IMR-90 (cell line): ENCODE data around the gene REPS2. TPM values are rescaled to one million over a fixed set of nuclear protein-coding genes. Genes with fewer than 3 reads are reported as not detected.

Experiments used
- ATAC-seq: fragments of 200-7000 bp; cut with Tn5 transposase; 2 replicates; pipeline ENCODE4 v1.9.1; 2020; ENCODE audit warnings: low read depth, mild to moderate bottlenecking, moderate library complexity
- BruUV-seq: library from RNA; stranded (reverse); fragments of 400-500 nt; replicated peaks from 2 replicates; lab custom pipeline; 2021; lab: Mats Ljungman, UMichigan
- CTCF ChIA-PET: fragments of 300-600 bp; formaldehyde crosslinking; extraction: SDS; loops from one replicate; lab custom pipeline; 2021; ENCODE audit warnings: antibody characterized with exemption; lab: Yijun Ruan, JAX
- POLR2A ChIA-PET: fragments of 300-600 bp; sonication (Branson Sonifier 250); formaldehyde crosslinking; loops from one replicate; lab custom pipeline; 2022; ENCODE audit warnings: antibody characterized with exemption; ENCODE audit not compliant: unreplicated experiment; lab: Charles Lee
- DNase-seq: peaks from one replicate; pipeline ENCODE4 v3.0.0; 2013
- H2AFZ ChIP-seq: replicated peaks from 2 replicates; pipeline ENCODE3; 2013; ENCODE audit warnings: low read length, mild to moderate bottlenecking; ENCODE audit not compliant: poor library complexity
- H2AK5ac ChIP-seq: 2 replicates; pipeline ENCODE4 v1.6.1; 2013; ENCODE audit warnings: low read depth, low read length, inconsistent platforms
- H2AK9ac ChIP-seq: replicated peaks from 2 replicates; pipeline ENCODE3; 2013; ENCODE audit warnings: mild to moderate bottlenecking, low read depth, low read length, moderate library complexity; ENCODE audit not compliant: poor library complexity
- H2BK120ac ChIP-seq: 2 replicates; pipeline ENCODE4 v1.6.1; 2013; ENCODE audit warnings: low read depth, low read length, inconsistent platforms
- H2BK15ac ChIP-seq: 3 replicates; pipeline ENCODE4 v1.6.1; 2013; ENCODE audit warnings: low read depth, low read length, inconsistent platforms
- H2BK20ac ChIP-seq: 2 replicates; pipeline ENCODE4 v1.6.1; 2013; ENCODE audit warnings: low read depth, mild to moderate bottlenecking, inconsistent platforms, low read length, moderate library complexity
- H2BK5ac ChIP-seq: 2 replicates; pipeline ENCODE4 v1.6.1; 2013; ENCODE audit warnings: mild to moderate bottlenecking, low read depth, low read length, inconsistent platforms; ENCODE audit not compliant: poor library complexity, severe bottlenecking
- H3K14ac ChIP-seq: replicated peaks from 2 replicates; pipeline ENCODE4 v1.6.1; 2013; ENCODE audit warnings: low read depth, low read length, inconsistent platforms
- H3K18ac ChIP-seq: 2 replicates; pipeline ENCODE4 v1.6.1; 2013; ENCODE audit warnings: low read depth, low read length, control low read depth
- H3K23ac ChIP-seq: 2 replicates; pipeline ENCODE4 v1.6.1; 2013; ENCODE audit warnings: low read depth, low read length, inconsistent platforms
- H3K27ac ChIP-seq: 2 replicates; pipeline ENCODE4 v1.5.1; 2013; ENCODE audit warnings: mild to moderate bottlenecking, control low read depth, low read length; ENCODE audit not compliant: insufficient read depth
- H3K27me3 ChIP-seq: 2 replicates; pipeline ENCODE4 v1.6.1; 2013; ENCODE audit warnings: low read length; ENCODE audit not compliant: control insufficient read depth, insufficient read depth
- H3K36me3 ChIP-seq: 2 replicates; pipeline ENCODE4 v1.6.1; 2013; ENCODE audit warnings: low read length, mixed read lengths; ENCODE audit not compliant: control insufficient read depth, insufficient read depth
- H3K4ac ChIP-seq: 2 replicates; pipeline ENCODE4 v1.6.1; 2013; ENCODE audit warnings: low read depth, low read length, inconsistent platforms
- H3K4me1 ChIP-seq: 2 replicates; pipeline ENCODE4 v1.6.1; 2013; ENCODE audit warnings: low read length, mixed read lengths; ENCODE audit not compliant: control insufficient read depth, insufficient read depth
- H3K4me2 ChIP-seq: 2 replicates; pipeline ENCODE4 v1.6.1; 2013; ENCODE audit warnings: low read depth, mild to moderate bottlenecking, control low read depth, low read length, moderate library complexity
- H3K4me3 ChIP-seq: 2 replicates; pipeline ENCODE4 v1.5.1; 2013; ENCODE audit warnings: low read depth, mild to moderate bottlenecking, control low read depth, low read length, moderate library complexity; ENCODE audit not compliant: insufficient read depth
- H3K56ac ChIP-seq: 2 replicates; pipeline ENCODE4 v1.6.1; 2013; ENCODE audit warnings: low read length, inconsistent platforms; ENCODE audit not compliant: insufficient read depth; ENCODE audit errors: extremely low read depth
- H3K79me1 ChIP-seq, 2 experiments: 2 replicates each; pipeline ENCODE4 v1.6.1; 2013; ENCODE audit warnings: low read length in 2 of 2, inconsistent platforms in 1 of 2, low read depth in 1 of 2
- H3K9ac ChIP-seq: 2 replicates; pipeline ENCODE4 v1.6.1; 2013; ENCODE audit warnings: low read depth, low read length, control low read depth
- H3K9me1 ChIP-seq: 2 replicates; pipeline ENCODE4 v1.6.1; 2013; ENCODE audit warnings: low read length, inconsistent platforms; ENCODE audit not compliant: insufficient read depth
- H3K9me3 ChIP-seq: 2 replicates; pipeline ENCODE4 v1.6.1; 2013; ENCODE audit warnings: low read length; ENCODE audit not compliant: control insufficient read depth, insufficient read depth
- H4K20me1 ChIP-seq: 2 replicates; pipeline ENCODE4 v1.6.1; 2013; ENCODE audit warnings: low read length, inconsistent platforms; ENCODE audit not compliant: insufficient read depth
- H4K5ac ChIP-seq: 2 replicates; pipeline ENCODE4 v1.6.1; 2013; ENCODE audit warnings: mild to moderate bottlenecking, low read depth, low read length, control low read depth
- H4K8ac ChIP-seq, 2 experiments: 2 replicates each; pipeline ENCODE4 v1.6.1; 2013; ENCODE audit warnings: low read depth in 2 of 2, low read length in 2 of 2, control low read depth in 1 of 2, inconsistent platforms in 1 of 2
- H4K91ac ChIP-seq: 2 replicates; pipeline ENCODE4 v1.6.1; 2013; ENCODE audit warnings: low read depth, low read length, inconsistent platforms; ENCODE audit not compliant: insufficient read depth
- BHLHE40 ChIP-seq: fragments of 150-350 bp; IDR thresholded peaks from 2 replicates; pipeline ENCODE4 v1.6.1; 2016; ENCODE audit warnings: mild to moderate bottlenecking, low read depth, low read length
- NFE2L2 ChIP-seq: fragments of 150-350 bp; IDR thresholded peaks from 2 replicates; pipeline ENCODE4 v1.6.1; 2016; ENCODE audit warnings: low read depth, mild to moderate bottlenecking, low read length
- POLR2A ChIP-seq: IDR thresholded peaks from 2 replicates; pipeline ENCODE4 v1.6.1; 2012; ENCODE audit warnings: mild to moderate bottlenecking, low read depth, low read length
- USF2 ChIP-seq: fragments of 150-350 bp; IDR thresholded peaks from 2 replicates; pipeline ENCODE4 v1.6.1; 2017; ENCODE audit warnings: mild to moderate bottlenecking, antibody characterized with exemption, low read length, low read depth
- WGBS, 2 experiments: methylation state at CpG; one replicate each; pipeline versions ENCODE4 v1.1.5 to v1.1.7; 2013; ENCODE audit warnings: missing lambda C conversion rate in 2 of 2; ENCODE audit not compliant: insufficient read length in 1 of 2; ENCODE audit errors: extremely low coverage in 2 of 2; 5-methylcytosine and 5-hydroxymethylcytosine counted together
- dilution Hi-C: fragments of 300-500 bp; cut with HindIII; formaldehyde crosslinking; loops from one replicate; pipeline ENCODE4 v1.14.3; 2018; ENCODE audit warnings: low sequenced_read_pairs; ENCODE audit not compliant: unreplicated experiment
- in situ Hi-C: fragments of 300-500 bp; cut with MboI; formaldehyde crosslinking; loops from 3 replicates; pipeline ENCODE4 v1.14.3; 2019; ENCODE audit warnings: low sequenced_read_pairs, inconsistent platforms, mixed read lengths
- intact Hi-C: fragments of 100-400 bp; cut with micrococcal nuclease; formaldehyde crosslinking; loops from 2 replicates; pipeline ENCODE4 v1.10.0; 2022
- polyA plus RNA-seq, 3 experiments: library from polyadenylated mRNA; depleted of rRNA; stranded (reverse); fragments of >200 nt; gene quantifications; 2 replicates each; pipeline ENCODE4 v1.2.3, GENCODE V29; 2012; ENCODE audit warnings: low replicate concordance in 1 of 3
- total RNA-seq: library from RNA; depleted of rRNA; stranded (reverse); fragments of >200 nt; gene quantifications from 2 replicates; pipeline ENCODE4 v1.2.3, GENCODE V29; 2012

Gene REPS2
- total and polyA plus RNA-seq, 2 of the 4 experiments (the other 2 are of a cell fraction), result 0.02 to 0.18 TPM

GRCh38 chrX:17081968-17082367, 135.5 kb downstream of the REPS2 start:
- ChIA-PET CTCF (interaction anchor here (0.9 to 1.4 kb wide), 2 partner anchors 9 to 35 kb away, joined by 3 read pairs; no protein-coding TSS in a partner anchor), POLR2A (no interaction called here)
- dilution Hi-C loops (no loop called here), in situ Hi-C loops (no loop called here), intact Hi-C loops (no loop called here)
- no peak overlapping the region for H4K5ac ChIP-seq
- no peak overlapping the region for H3K4me2 ChIP-seq
- no peak overlapping the region for H3K4ac ChIP-seq
- H3K9me1 ChIP-seq, result no peaks in the 10 kb centered on the region
- H3K23ac ChIP-seq, result no peak overlapping the region
- no peak overlapping the region for H2AK5ac ChIP-seq
- no peak overlapping the region for H2BK15ac ChIP-seq
- no peaks in the 10 kb centered on the region for H4K20me1 ChIP-seq
- H4K8ac ChIP-seq, result no peak overlapping the region
- H3K4me3 ChIP-seq, result no peak overlapping the region
- no peak overlapping the region for H2AFZ ChIP-seq
- BruUV-seq, result no TSS peak
- no peak overlapping the region for H3K18ac ChIP-seq
- H3K27ac ChIP-seq, result no peak overlapping the region
- WGBS, 2 experiments, result no CpG with 5 or more reads among the region's 2 CpGs
- H2BK20ac ChIP-seq, result no peak overlapping the region
- no peak overlapping the region for H3K56ac ChIP-seq
- H2BK5ac ChIP-seq, result no peak overlapping the region
- DNase-seq, result no peak
- no peak for ATAC-seq
- H3K36me3 ChIP-seq, result no peaks in the 10 kb centered on the region
- no peak overlapping the region for H3K9ac ChIP-seq
- H2BK120ac ChIP-seq, result no peak overlapping the region
- peaks cover 6% of the 10 kb centered on the region for H3K27me3 ChIP-seq
- TF ChIP-seq NFE2L2 (no peak), POLR2A (no peak), USF2 (no peak), BHLHE40 (no peak)
- H2AK9ac ChIP-seq, result no peak overlapping the region
- H3K79me1 ChIP-seq, result no peaks in the 10 kb centered on the region
- no peak overlapping the region for H4K91ac ChIP-seq
- H3K4me1 ChIP-seq, result peaks cover 2% of the 10 kb centered on the region
- H3K9me3 ChIP-seq, result no peaks in the 10 kb centered on the region
- no peak overlapping the region for H3K14ac ChIP-seq
